Testis (tissue), 3 donors: ENCODE data around the gene ZBTB26. TPM values are rescaled to one million over a fixed set of nuclear protein-coding genes. Genes with fewer than 3 reads are reported as not detected.
"Not testable (repeated sequence)": the region's sequence is repeated elsewhere in the genome, so short reads cannot be mapped to it uniquely, and the experiment has no call there.

Experiments used
- DNase-seq: peaks from one replicate; pipeline ENCODE4 v3.0.0-alpha.2; 2019
- H3K27ac ChIP-seq, 2 donors: fragments of 200-600 bp; sonication (generic); one replicate each; pipeline ENCODE4 v1.5.1; 2019
- H3K27me3 ChIP-seq: fragments of 200-600 bp; sonication (generic); one replicate; pipeline ENCODE4 v1.5.1; 2019
- H3K36me3 ChIP-seq: fragments of 200-600 bp; sonication (generic); one replicate; pipeline ENCODE4 v1.5.1; 2017; ENCODE audit warnings: low read depth; ENCODE audit errors: missing control alignments
- H3K4me1 ChIP-seq: fragments of 200-600 bp; sonication (generic); one replicate; pipeline ENCODE4 v1.5.1; 2019
- H3K4me3 ChIP-seq, 2 donors: fragments of 200-600 bp; sonication (generic); one replicate each; pipeline ENCODE4 v1.5.1; 2017 to 2019
- H3K9me3 ChIP-seq: fragments of 200-600 bp; sonication (generic); one replicate; pipeline ENCODE4 v1.5.1; 2017
- CTCF ChIP-seq, 3 experiments: fragments of 450-650 bp in 2 of 3; fragments of 200-600 bp in 1 of 3; sonication (generic) in 1 of 3; IDR thresholded peaks; one replicate each; pipeline ENCODE4 v1.5.1; 2016 to 2019; ENCODE audit warnings: antibody characterized with exemption in 3 of 3, mild to moderate bottlenecking in 2 of 3, moderate library complexity in 1 of 3
- POLR2A ChIP-seq: fragments of 450-650 bp; IDR thresholded peaks from one replicate; pipeline ENCODE4 v1.6.1; 2017; ENCODE audit warnings: antibody characterized with exemption, mild to moderate bottlenecking, moderate library complexity
- WGBS, 2 donors: methylation state at CpG; one replicate each; pipeline ENCODE4 v1.1.5; 2018; 5-methylcytosine and 5-hydroxymethylcytosine counted together
- intact Hi-C: fragments of 100-400 bp; cut with DNase I; formaldehyde crosslinking; loops from one replicate; pipeline ENCODE4 v1.15.1; 2023; ENCODE audit warnings: low total_unique reads
- polyA plus RNA-seq: library from polyadenylated mRNA; stranded (reverse); fragments of 350-450 nt; fragmentation: Illumina TruSeq; extraction: RNeasy Lipid Tissue Mini Kit (QIAGEN cat#74804); gene quantifications from one replicate; pipeline ENCODE4 v1.2.3, GENCODE V29; 2014; ENCODE audit warnings: low read depth, low replicate concordance; ENCODE audit not compliant: insufficient read depth
- total RNA-seq, 2 donors: library from RNA; depleted of rRNA; stranded (reverse); fragments of >200 nt; gene quantifications; one replicate each; pipeline ENCODE4 v1.2.3, GENCODE V29; 2016

ZBTB26 gene
- total and polyA plus RNA-seq, 3 donors from 2014 or later: 16.8 to 23.1 (median 17.3) TPM

GRCh38 chr9:122912671-122912963, 18.7 kb downstream of the ZBTB26 start:
- Histone ChIP-seq H3K27ac (peak overlapping the region; percentile 63 to 72), H3K4me1 (peaks cover 8% of the 10 kb centered on the region), H3K36me3 (no peaks in the 10 kb centered on the region), H3K4me3 (peak overlapping the region; percentile 82 to 84), H3K9me3 (no peaks in the 10 kb centered on the region), H3K27me3 (no peaks in the 10 kb centered on the region)
- DNase-seq: no peak
- intact Hi-C loops: no loop called here
- WGBS, 2 donors: 0 to 1% methylated on average over 9 of the region's 9 CpGs
- TF ChIP-seq CTCF (IDR thresholded peaks at IDR 0.05): no peak
- no peak for TF ChIP-seq POLR2A

GRCh38 chr9:122906122-122906521, 25.2 kb downstream of the ZBTB26 start:
- H3K4me1 ChIP-seq, H3K9me3 ChIP-seq, intact Hi-C loops, H3K36me3 ChIP-seq, H3K27me3 ChIP-seq, DNase-seq: not testable (repeated sequence)
- Histone ChIP-seq H3K4me3 (peak overlapping the region in 1 of 2 donors; percentile 82), H3K27ac (peak overlapping the region in 1 of 2 donors; percentile 97)
- 61 to 65% methylated on average over 16 of the region's 16 CpGs for WGBS, 2 donors

- intact Hi-C loops: no loop called here
- TF ChIP-seq CTCF (IDR thresholded peaks at IDR 0.05): no peak
- peak; percentile 78 for TF ChIP-seq POLR2A
- 0% methylated on average over 42 to 56 of the region's 77 CpGs for WGBS, 2 donors
- Histone ChIP-seq H3K9me3 (no peaks in the 10 kb centered on the region), H3K4me1 (peaks cover 5% of the 10 kb centered on the region), H3K27ac (peak within 1 kb of the TSS; percentile 86 to 97), H3K4me3 (peak within 1 kb of the TSS; percentile 82 to 94), H3K36me3 (no peaks in the 10 kb centered on the region), H3K27me3 (no peaks in the 10 kb centered on the region)
- DNase-seq: peak; percentile 99
Measured at GRCh38 chr9:122904823-122905710, 26.2 kb downstream of the ZBTB26 start, which contains the start of gene RC3H2. Gene RC3H2 (minus strand): TSS chr9:122905359. CDS start chr9:122897509, 7,850 bp downstream.

- 0 to 1% methylated on average over 8 of the region's 8 CpGs for WGBS, 2 donors
- H3K27me3 ChIP-seq: no peaks in the 10 kb centered on the region
- intact Hi-C loops: no loop called here
- H3K36me3 ChIP-seq: no peaks in the 10 kb centered on the region
- DNase-seq: peak; percentile 47
- TF ChIP-seq CTCF (IDR thresholded peaks at IDR 0.05) (no peak), POLR2A (no peak)
- no peaks in the 10 kb centered on the region for H3K9me3 ChIP-seq
- H3K4me1 ChIP-seq: peaks cover 9% of the 10 kb centered on the region
- H3K4me3 ChIP-seq: peak overlapping the region; percentile 82 to 94
- peak overlapping the region; percentile 86 to 97 for H3K27ac ChIP-seq
Measured at GRCh38 chr9:122904466-122904822, 26.9 kb downstream of the ZBTB26 start.

- WGBS, 2 donors: 67 to 73% methylated on average over 2 of the region's 2 CpGs
- H3K4me1 ChIP-seq: peaks cover 9% of the 10 kb centered on the region
- intact Hi-C loops: no loop called here
- H3K4me3 ChIP-seq: no peak overlapping the region
- H3K9me3 ChIP-seq: no peaks in the 10 kb centered on the region
- no peaks in the 10 kb centered on the region for H3K36me3 ChIP-seq
- DNase-seq: no peak
- TF ChIP-seq CTCF (IDR thresholded peaks at IDR 0.05) (no peak), POLR2A (no peak)
- H3K27ac ChIP-seq: no peak overlapping the region
- no peaks in the 10 kb centered on the region for H3K27me3 ChIP-seq
Measured at GRCh38 chr9:122900791-122901190, 30.5 kb downstream of the ZBTB26 start.
